Skeletal muscle tissue (tissue), 4 donors: ENCODE results near the gene RARB. TPM values are rescaled to one million over a fixed set of nuclear protein-coding genes. Genes with fewer than 3 reads are reported as not detected.
A peak's percentile ranks its signal among the peaks of the same experiment; 100 is the strongest.

Experiments used
- H3K27ac ChIP-seq: one replicate; pipeline ENCODE4 v1.7.0; 2013; ENCODE audit warnings: mild to moderate bottlenecking, low read depth, low read length, inconsistent platforms
- H3K27me3 ChIP-seq, 3 donors: one replicate each; pipeline ENCODE4 v1.7.0; 2013; ENCODE audit warnings: low read length in 3 of 3; ENCODE audit not compliant: control insufficient read depth in 3 of 3, insufficient read depth in 3 of 3
- H3K36me3 ChIP-seq, 3 donors: one replicate each; pipeline ENCODE4 v1.7.0; 2013; ENCODE audit warnings: low read length in 3 of 3; ENCODE audit not compliant: control insufficient read depth in 3 of 3, insufficient read depth in 3 of 3
- H3K4me1 ChIP-seq, 3 donors: one replicate each; pipeline ENCODE4 v1.7.0; 2013; ENCODE audit warnings: low read length in 3 of 3, mild to moderate bottlenecking in 3 of 3; ENCODE audit not compliant: control insufficient read depth in 3 of 3, insufficient read depth in 3 of 3
- H3K4me3 ChIP-seq, 3 donors: one replicate each; pipeline ENCODE4 v1.7.0; 2013; ENCODE audit warnings: low read length in 3 of 3
- H3K9ac ChIP-seq, 3 donors: one replicate each; pipeline ENCODE4 v1.7.0; 2013; ENCODE audit warnings: low read length in 3 of 3, mild to moderate bottlenecking in 3 of 3, moderate library complexity in 2 of 3, low read depth in 1 of 3
- H3K9me3 ChIP-seq, 3 donors: one replicate each; pipeline ENCODE4 v1.7.0; 2013; ENCODE audit warnings: low read length in 3 of 3; ENCODE audit not compliant: control insufficient read depth in 3 of 3
- total RNA-seq: library from RNA; depleted of rRNA; stranded (reverse); fragments of >200 nt; gene quantifications from one replicate; pipeline ENCODE4 v1.2.3, GENCODE V29; 2014
- donor health status: Osteomylitis.

Gene RARB
- total RNA-seq, 1 donor from 2014 or later = 20.9 TPM

DNA sequence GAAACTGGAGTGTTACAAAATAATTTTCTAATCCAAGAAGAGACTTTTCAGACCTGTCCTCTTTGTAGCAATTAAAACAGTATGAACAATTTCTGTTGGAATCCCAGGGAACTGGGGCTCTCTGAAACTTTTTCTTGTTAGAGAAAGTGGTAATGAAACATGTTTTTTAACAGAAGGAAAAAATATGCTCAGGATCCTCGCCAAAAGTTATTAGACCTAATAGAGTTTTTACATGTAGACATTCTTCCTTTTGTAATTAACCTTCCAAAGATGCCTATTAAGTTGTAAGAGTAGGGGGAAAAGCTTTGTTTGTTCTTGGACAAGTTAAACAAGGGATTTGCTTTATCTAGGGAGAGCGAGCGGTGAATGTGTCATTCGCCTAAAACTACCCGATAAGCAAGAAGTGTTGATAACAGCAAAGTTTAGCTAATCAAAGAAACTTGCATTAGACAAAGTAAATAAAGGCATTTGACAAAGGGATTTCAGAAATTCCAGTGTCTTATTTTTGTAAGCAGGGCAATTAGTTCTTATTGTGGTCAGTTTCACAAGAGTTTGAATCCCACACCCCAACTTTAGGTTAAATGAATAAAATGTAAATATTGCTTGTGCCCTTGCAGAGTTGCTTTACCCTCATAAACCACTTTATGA, 2.3 kb downstream of the RARB start:
- peak overlapping the region; percentile 54 to 95 (median 88) for H3K9ac ChIP-seq
- H3K27ac ChIP-seq = no peak overlapping the region
- no peaks in the 10 kb centered on the region for H3K27me3 ChIP-seq
- H3K36me3 ChIP-seq = no peaks in the 10 kb centered on the region
- peak overlapping the region; percentile 25 to 98 (median 52) for H3K4me3 ChIP-seq
- peaks cover 0 to 6% (median 3%) of the 10 kb centered on the region in 3 donors for H3K4me1 ChIP-seq
- no peaks in the 10 kb centered on the region for H3K9me3 ChIP-seq

- Histone ChIP-seq H3K4me3 (peak overlapping the region in 2 of 3 donors; percentile 37 to 98), H3K36me3 (no peaks in the 10 kb centered on the region), H3K27me3 (no peaks in the 10 kb centered on the region), H3K4me1 (peaks cover 0 to 6% (median 3%) of the 10 kb centered on the region in 3 donors), H3K27ac (no peak overlapping the region), H3K9ac (peak overlapping the region in 2 of 3 donors; percentile 37 to 57), H3K9me3 (no peaks in the 10 kb centered on the region)
Observed at GRCh38 chr3:25430935-25431770, 3.1 kb downstream of the RARB start.

DNA sequence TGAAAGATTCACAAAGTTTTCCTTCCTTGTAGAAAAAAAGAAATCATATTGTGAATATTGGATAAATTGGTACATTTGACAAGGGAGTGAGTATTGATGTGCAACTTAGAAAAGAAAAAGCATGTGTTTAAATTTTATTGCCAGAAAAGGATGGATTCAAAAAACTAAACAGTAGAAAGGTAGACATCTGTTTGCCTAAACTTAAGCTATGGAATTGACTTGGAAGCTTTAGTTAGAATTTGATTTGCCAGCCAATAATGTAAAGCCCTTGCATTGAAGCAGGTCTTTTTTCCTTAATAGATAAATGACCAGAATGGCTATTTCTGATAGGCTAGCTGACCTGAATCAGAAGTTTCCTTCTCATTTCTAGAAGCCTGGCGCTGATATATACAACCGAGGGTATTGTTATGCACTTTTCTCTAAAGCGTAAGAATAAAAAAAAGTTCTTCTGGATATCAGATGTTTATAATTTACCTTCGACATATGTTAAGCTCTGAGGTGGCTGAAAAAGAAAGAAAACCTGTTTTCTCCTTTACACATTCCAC, 4.2 kb downstream of the RARB start:
- H3K27ac ChIP-seq = no peak overlapping the region
- H3K9me3 ChIP-seq = no peaks in the 10 kb centered on the region
- peak overlapping the region in 1 of 3 donors; percentile 5 for H3K4me3 ChIP-seq
- H3K4me1 ChIP-seq = peaks cover 0 to 6% (median 3%) of the 10 kb centered on the region in 3 donors
- H3K36me3 ChIP-seq = no peaks in the 10 kb centered on the region
- no peaks in the 10 kb centered on the region for H3K27me3 ChIP-seq
- peak overlapping the region in 2 of 3 donors; percentile 15 to 24 for H3K9ac ChIP-seq

- peaks cover 0 to 6% (median 3%) of the 10 kb centered on the region in 3 donors for H3K4me1 ChIP-seq
- peak overlapping the region in 1 of 3 donors; percentile 1 for H3K9ac ChIP-seq
- H3K4me3 ChIP-seq = no peak overlapping the region
- H3K27me3 ChIP-seq = no peaks in the 10 kb centered on the region
- H3K36me3 ChIP-seq = no peaks in the 10 kb centered on the region
- no peak overlapping the region for H3K27ac ChIP-seq
- H3K9me3 ChIP-seq = no peaks in the 10 kb centered on the region
Observed at GRCh38 chr3:25433106-25433505, 5.0 kb downstream of the RARB start.

- Histone ChIP-seq H3K27me3 (no peaks in the 10 kb centered on the region), H3K36me3 (no peaks in the 10 kb centered on the region), H3K9ac (no peak overlapping the region), H3K4me3 (no peak overlapping the region), H3K27ac (no peak overlapping the region), H3K4me1 (peaks cover 0 to 4% (median 3%) of the 10 kb centered on the region in 3 donors), H3K9me3 (no peaks in the 10 kb centered on the region)
Observed at GRCh38 chr3:25433868-25434267, 5.8 kb downstream of the RARB start.

DNA sequence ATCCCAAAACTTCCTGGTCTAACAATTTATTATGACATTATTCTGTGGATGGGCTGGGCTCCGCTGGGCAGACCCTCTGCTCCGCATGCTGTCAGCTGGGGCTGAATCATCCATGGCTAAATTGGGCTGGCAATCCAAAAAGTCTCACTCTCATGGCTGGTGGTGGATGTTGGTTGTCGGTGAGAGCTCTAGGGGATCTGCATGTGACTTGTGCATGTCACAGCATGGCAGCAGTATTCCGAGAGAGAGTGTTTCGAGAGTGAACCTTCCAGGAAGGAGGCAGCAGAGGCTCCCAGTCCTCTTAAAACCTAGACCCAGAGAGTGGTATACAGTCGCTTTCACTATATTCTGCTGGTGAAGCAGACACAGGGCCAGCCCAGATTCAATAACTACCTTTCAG, 9.9 kb downstream of the RARB start:
- Histone ChIP-seq H3K27ac (no peak overlapping the region), H3K27me3 (no peaks in the 10 kb centered on the region), H3K9ac (no peak overlapping the region), H3K36me3 (no peaks in the 10 kb centered on the region), H3K4me1 (no peaks in the 10 kb centered on the region), H3K9me3 (no peaks in the 10 kb centered on the region), H3K4me3 (no peak overlapping the region)

DNA sequence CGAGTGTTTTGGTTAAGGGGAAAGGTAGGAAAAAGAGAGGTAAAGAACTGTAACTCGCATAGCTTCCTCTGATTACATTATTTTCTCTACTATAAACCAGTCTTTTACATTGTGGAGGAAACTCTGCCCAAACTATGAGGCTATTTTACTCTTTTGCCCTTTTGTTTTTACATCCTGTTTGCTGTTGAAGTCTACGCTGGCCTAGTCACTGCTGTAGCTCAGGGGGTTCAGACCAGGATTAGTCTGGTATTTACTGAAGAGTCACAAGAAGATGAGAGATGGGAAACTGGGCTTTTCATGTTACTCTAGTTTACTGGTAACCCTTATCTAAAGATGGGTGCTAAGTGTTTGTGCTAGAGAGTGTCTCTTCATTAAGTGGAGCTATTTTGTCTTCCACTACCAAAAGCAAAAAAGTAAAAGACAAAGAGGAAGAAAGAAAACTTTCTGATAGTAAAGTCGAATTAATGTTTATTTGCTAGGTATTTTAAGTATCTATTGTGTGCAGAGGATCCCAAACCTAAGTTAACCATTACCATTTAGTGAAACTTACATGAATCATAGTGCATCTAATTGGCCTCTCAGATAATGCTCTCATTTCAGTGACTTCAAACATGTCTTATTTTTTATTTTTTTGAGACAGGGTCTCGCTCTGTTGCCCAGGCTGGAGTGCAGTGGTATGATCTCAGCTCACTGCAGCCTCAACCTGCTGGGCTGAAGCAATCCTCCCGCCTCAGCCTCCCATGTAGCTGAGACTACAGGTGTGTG, 10.9 kb downstream of the RARB start:
- no peak overlapping the region for H3K27ac ChIP-seq
- no peaks in the 10 kb centered on the region for H3K4me1 ChIP-seq

DNA sequence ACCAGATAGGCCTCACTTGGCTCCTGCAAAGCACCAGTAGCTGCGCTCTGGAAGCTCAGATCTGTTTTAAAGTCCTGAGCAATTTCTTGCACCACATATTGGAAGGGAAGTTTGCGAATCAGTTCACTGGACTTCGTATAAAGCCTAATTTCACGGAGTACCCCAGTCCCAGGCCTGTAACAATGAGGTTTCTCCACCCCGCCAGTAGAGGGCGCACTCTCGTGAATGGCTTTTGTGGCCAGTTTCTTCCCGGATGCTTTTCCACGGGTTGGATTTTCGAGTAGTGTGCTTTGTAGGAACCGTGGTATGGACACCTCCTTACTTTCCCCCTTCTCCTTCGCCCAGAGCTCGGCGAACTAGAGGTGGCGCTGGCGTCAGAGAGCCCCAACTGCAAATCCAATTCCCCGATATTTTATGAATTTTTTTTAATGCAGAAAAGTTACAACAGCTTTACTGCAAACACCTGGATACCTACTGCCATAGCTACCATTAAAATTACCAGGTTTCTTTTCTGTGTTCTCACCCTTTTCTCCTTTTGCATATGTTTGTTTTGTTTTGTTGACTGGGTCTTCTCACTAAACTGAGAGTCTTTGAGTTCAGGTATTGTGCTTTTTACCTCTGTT, 13.3 kb downstream of the RARB start:
- Histone ChIP-seq H3K4me3 (no peak overlapping the region), H3K27me3 (no peaks in the 10 kb centered on the region), H3K9ac (no peak overlapping the region), H3K36me3 (no peaks in the 10 kb centered on the region), H3K27ac (no peak overlapping the region), H3K4me1 (no peaks in the 10 kb centered on the region), H3K9me3 (no peaks in the 10 kb centered on the region)

More for the DNA sequence above, 10.9 kb downstream of the RARB start:
- Histone ChIP-seq H3K27me3 (no peaks in the 10 kb centered on the region), H3K4me3 (no peak overlapping the region), H3K36me3 (no peaks in the 10 kb centered on the region), H3K9me3 (no peaks in the 10 kb centered on the region), H3K9ac (no peak overlapping the region)

DNA sequence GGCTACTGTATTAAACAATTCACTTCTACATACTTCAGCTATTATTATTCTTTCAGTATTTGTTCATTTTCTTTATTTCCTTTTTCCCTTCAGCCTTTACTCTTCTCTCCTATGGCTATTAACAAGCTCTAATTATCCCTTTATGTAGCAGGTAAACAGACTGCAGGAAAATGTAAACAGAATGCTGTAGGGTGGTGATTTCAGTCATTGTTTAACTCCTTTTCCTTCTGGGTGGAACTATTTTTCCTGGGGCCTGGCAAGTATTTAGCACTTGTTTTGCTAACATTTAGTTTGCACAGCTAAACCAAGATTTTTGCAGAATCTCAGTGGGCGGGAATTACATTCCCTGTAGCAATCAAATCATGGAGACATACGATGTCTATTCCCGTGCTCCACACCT, 14.4 kb downstream of the RARB start:
- Histone ChIP-seq H3K4me3 (no peak overlapping the region), H3K9ac (no peak overlapping the region), H3K9me3 (no peaks in the 10 kb centered on the region), H3K27me3 (no peaks in the 10 kb centered on the region), H3K27ac (no peak overlapping the region), H3K4me1 (no peaks in the 10 kb centered on the region), H3K36me3 (no peaks in the 10 kb centered on the region)
